ENCODE data around the gene IGSF23.

IGSF23 gene
- total RNA-seq, result 0 to 0.18 (median 0) reads per million in 4 experiments

DNA sequence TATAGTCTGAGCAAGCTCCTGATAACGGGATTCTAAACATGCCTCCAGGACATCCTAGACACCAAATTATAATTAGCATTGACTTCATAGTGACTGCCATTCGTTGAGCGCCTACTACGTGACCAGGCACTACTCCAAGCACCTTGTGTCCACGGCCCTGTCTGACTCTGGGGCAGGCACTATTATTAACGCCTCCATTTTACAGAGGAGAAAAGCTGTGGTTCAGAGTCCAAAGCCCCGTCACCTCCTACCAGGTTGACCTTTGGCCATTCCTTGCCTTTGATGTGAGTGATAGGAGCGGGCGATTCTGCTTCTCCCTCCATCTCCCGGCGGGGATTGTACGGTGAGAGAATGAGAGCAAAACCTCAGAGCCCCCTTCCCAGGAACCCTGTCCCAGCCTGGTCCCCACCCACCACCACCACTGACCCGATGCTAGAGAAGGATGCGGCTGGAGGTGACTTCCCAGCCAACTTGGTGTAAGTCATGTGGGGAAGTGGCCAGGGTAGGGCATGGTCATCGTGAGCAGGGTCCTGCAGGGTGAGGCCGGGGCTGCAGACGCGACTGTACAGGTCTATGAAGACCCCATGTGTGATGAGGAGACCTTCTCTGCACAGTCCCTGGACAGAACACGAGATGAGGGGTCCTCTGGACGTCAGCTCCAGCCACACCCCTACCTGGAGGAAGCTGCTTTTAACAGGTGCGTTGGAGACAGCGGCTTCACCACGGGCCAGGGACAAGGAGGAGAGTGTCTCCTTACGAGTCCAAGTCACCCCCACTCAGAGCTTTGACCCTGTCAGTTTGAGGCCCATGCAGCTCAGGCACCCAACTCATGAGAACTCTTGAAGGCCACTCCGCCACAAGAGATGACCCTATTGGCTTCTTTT is at the start of gene IGSF23:
Gene IGSF23 (plus strand): TSS at position 269 of the 884 bp plus-strand sequence. CDS start 83 bp downstream, at position 352.
- no peak for DNase-seq

- no peak for DNase-seq
Observed at GRCh38 chr19:44566984-44567383, 46.4 kb upstream of the IGSF23 start.

GRCh38 chr19:44567745-44568144 is 45.6 kb upstream of the IGSF23 start:
- DNase-seq, result no peak

DNA sequence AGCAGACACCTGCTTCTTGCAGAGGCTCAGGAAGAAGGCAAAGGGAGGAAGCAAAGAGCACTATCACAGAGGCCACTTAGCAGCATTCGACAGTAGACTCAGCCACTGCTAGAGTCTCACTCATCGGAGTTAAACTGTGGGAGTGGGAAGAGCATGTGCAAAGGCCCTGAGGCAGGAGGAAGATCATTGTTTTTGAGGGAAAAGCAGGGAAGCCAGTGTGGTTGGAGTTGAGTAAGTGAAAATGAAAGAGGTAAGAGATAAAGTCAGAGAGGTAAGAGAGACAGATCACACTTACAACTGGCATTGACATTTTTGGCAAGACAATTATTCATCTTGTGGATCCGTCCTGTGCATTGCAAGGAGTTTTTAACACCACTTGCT is 42.8 kb upstream of the IGSF23 start:
- DNase-seq, result no peak

DNA sequence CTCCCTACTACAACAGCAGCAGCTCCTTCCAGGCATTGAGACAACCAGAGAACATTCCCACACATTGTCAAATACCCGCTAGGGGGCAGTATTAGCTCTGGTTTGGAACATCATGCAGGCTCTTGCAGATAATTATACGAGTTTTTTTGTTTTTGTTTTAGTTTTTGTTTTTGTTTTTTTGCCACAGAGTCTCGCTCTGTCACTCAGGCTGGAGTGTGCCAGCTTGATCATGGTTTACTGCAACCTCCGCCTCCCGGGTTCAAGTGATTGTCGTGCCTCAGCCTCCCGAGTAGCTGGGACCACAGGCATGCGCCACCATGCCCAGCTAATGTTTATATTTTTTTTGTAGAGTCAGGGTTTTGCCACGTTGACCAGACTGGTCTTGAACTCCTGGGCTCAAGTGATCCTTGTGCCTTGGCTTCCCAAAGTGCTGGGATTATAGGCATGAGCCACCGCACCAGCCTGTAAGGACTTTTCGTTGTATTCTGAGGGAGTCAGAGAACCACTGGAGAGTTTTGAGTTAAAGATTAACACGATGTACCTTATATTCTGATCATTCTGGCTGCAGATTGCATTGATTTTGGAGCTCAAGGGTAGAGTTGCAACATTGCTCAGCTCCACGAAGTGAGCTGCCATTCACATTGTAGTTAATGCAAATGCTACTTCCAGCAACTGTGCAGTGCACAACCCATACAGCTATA is 42.2 kb upstream of the IGSF23 start:
- peak; percentile 12 for DNase-seq

DNA sequence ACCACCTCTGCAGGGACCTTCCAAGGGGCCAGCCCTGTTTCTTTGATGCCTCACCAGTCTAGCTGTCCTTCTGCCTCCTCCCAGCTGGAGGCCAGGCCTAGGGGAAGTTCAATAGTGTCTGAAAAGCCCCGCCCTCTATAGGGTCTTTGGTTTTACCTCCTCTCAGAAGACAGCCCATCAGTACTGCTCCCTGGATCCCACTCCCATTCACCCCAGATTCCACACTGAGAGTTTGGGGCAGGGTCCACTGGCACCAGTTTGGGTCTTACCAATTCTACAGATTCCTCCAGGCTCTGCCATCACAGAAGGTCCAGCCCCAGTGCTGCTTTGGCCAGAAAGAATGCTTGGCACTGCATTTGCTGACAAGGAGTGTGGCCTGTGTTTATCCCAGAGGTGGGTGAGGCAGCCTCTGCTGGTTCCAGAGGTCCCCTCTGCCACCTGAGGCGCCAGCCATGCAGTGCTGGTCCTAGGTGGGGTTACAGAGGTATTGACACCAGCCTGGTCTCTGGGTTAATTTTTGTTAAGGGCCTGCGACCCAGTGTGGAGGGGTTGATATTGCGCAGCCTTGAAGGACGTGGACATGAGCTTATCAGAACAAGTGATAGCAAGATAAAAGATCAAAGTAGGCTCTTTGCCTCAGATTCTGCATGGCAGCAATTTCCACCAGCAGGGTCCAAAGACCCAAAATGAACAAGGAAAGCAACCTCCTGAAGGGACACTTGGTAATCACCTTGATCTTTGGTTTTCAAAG is 41.4 kb upstream of the IGSF23 start:
- DNase-seq, result no peak

DNA sequence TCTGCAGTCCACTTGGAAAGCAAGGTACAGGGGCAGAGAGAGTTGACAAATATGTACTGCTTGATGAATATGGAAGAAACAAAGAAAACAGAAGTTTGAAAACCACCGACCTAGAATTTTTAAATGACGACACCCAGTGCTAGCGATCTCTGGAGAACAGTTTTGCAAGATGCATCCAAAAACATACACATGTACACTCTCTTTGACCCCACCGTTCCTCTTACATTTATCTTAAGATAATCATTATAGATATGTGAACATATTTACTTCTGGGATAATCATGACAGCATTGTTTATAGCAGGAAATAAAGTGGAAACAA is 40.8 kb upstream of the IGSF23 start:
- DNase-seq, result no peak

- DNase-seq, result no peak
Observed at GRCh38 chr19:44573183-44573582, 40.2 kb upstream of the IGSF23 start.

- no peak for DNase-seq
Observed at GRCh38 chr19:44573627-44574026, 39.7 kb upstream of the IGSF23 start.

DNA sequence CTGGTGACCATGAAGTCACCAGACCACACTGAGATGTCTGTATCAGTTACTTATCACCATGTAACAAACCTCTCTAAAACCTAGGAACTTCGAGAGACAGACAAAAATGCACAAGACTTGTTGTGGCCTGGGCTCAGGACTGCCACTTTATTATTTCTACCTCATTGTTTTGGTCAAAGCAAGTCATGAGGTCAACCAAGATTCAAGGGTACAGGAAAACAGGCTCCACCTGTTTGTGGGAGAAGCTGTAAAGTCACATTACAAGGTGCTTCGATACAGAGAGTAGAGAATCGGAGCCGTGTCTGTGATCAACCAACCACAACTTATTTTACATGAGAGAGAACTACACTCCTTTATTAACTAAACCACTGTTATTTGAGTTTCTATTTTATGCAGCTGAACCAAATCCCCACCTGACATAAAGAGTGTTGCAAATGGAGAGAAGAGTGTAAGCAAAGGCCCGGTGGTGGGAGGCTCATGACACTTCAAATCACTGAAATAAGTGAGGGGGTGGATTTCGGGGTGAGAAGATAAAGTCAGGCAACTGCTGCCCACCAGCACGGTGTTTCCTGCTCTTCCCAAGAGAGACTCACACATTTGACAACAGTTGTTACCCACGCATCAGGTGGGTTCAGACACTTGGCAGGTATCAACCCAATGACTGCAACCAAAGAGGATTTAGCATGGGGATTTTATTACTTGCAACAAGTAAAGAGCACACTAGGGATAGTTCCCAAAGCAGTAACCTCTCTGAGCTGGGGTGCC is 39.0 kb upstream of the IGSF23 start:
- no peak for DNase-seq

DNA sequence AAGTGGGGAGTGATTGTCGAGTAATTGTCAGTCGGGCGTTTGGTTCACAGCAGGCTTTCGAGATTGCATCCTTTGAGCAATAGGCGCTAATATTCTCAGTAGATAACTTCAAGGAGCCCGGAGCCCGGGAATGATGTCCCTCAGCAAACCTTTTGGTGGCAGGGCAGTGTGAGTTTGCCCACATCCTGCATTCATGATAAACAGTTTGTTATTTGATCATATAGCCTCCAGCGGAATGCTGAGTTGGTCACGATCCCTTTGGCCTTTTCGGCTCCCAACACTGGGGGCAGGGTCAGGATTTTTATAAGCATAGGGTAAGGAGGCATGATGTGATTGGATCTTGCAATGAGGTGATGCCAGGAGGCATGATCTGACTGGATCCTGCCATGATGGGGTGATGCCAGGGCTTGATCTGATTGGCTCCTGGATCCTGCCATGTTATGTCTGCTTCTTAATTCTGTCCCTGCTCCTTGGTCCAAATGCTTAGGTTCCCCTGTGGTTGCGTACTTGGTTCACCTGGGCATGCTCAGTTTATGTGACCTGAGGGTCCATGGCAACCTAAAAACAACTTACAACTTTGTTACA is 38.2 kb upstream of the IGSF23 start:
- DNase-seq, result no peak

DNA sequence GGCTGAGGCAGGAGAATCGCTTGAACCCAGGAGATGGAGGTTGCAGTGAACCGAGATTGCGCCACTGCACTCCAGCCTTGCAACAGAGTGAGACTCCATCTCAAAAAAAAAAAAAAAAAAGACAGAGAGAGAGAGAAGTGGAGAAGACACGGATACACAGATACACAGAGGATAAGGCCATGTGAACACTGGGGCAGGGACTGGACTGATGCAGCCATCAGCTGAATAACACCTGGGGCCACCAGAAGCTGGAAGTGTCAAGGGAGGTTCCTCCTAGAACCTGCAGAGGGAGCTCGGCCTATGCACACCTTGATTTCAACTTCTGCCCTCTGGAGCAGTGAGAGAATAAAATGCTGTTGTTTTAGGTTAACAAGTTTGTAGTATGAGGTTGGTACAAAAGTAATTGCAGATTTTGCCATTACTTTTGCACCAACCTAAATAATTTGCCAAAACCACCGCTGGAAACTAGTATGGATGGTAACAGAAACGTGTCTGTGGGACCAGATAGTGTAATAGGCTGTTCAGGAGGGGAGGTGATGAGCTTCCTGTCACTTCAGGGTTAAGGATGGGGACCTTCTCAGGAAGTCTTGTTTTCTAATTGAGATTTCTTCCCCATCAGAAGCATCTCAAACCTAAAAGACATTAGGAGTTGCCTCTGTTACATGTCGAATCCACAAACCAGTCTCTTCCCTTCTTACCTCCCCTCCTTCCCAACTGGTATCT is 36.4 kb upstream of the IGSF23 start:
- no peak for DNase-seq

DNA sequence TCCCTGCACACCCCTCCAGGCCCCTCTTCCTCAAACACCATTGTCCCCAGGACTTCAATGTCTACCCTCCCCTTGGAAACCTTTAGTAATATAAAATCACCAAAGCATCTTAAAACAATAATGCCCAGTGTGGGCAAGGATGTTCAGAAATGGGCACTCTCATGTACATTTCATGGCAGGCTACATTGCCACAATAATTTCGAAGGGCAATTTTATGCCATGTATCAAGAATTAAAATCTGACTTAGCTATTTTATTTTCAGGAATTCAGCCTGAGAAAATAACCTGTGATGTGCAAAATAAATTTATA is 35.8 kb upstream of the IGSF23 start:
- no peak for DNase-seq

DNA sequence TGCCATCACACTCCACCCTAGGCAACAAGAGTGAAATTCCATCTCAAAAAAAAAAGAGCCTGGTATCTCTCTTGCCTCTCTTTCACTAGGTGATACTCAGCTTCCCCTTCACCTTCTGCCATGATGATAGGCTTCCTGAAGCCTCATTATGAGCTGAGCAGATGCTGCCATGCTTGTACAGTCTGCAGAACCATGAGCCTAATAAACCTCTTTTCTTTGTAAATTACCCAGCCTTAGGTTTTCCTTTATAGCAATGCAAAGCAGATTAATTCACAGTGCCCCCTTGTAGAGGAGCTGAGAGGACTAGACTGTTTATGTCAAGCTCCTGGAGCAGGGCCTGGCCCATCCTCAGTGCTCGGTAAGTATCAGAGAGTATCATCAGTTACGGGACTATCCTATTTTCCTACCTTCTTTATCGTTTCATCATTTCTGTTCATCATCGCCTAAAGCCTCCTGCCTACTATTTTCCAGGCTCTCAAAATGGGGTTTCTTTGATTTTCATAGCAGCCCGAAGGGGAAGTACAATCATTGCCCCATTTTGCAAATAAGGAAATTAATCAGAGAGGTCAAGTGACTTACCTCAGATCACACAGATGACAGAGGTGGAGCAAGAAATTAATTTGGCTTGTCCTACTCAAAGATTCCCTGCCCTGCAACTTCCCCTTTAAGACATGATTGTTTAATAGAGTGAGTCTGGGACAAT is 33.5 kb upstream of the IGSF23 start:
- no peak for DNase-seq

- no peak for DNase-seq
Observed at GRCh38 chr19:44580366-44580895, 32.9 kb upstream of the IGSF23 start.

DNA sequence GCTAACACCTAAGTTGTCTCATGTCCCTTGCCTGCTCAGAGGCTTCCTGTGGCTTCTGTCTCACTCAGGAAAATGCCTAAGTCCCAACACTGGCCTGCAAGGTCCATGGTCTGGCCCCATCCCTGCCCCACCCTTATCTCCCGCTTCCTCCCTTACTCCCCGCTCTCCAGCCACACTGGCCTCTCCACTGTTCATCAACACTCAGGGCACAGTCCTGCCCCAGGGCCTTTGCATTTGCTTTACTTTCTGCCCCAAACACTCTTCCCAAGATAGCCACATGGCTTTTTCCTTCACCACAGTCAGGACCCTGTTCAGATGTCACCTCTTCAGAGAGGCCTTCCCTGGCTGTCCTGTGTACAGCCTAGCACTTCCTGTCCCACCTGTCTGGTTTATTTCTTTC is 32.1 kb upstream of the IGSF23 start:
- no peak for DNase-seq

DNA sequence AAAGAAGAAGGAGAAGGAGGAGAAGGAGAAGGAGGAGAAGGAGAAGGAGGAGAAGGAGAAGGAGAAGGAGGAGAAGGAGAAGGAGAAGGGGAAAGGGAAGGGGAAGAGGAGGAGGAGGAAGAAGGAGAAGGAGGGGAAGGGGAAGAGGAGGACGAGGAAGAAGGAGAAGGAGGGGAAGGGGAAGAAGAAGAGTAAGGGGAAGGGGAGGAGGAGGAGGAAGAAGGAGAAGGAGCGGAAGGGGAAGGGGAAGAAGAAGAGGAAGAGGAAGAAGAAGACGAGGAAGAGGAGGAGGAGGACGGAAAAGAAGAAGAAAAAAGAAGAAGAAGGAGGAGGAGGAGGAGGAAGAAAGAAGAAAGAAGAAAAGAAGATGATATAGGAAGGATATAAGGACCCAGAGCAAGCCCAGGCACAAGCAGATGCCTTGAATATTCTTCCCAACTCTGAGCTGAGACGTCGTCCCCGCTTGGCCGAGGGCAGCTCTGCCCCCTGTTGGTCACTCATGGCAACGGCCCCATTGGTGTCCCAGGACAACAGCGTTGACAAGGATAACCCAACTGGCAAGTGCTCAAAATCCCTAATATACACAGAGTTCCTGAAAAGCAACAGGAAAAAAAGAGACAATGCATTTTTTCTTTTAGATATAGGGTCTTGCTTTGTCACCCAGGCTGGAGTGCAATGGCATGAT is 30.6 kb upstream of the IGSF23 start:
- no peak for DNase-seq

DNA sequence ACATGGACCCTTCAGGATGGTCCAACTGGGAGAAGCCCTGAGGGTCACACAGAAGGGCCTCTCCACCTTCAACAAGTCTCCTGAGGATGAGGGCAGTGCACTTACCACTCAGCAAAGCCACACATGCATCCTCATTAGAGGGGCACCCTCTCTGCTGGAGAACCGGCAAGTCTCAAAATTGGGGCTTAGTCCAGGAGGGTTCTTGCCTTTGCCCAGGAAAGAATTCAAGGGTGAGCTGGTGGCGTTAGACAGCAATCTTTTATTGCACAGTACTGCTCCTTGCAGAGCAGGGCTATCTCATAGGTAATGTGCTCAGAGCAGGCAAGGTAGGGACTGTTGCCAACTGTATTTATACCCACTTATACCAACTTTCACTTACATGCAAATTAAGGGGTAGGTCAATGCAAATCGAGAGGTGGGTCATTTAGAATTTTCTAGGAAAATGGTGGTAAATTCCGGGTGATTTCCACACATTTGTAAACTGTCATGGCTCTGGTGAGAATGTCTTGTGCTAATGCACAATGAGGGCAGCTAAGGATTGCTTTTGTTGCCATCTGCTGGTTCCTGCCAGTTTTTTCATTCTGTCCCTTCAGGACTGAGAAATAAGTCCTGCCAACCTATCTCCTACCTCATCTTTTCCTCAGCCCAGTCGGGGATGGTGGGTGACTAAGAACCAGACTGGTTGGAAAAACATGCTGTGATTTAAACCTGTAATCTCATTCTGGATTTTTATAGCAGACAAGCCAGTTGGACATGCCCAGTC is 27.8 kb upstream of the IGSF23 start:
- no peak for DNase-seq

GRCh38 chr19:44587963-44588770 is 25.2 kb upstream of the IGSF23 start:
- no peak for DNase-seq

Data from effector CD8-positive, alpha-beta T cell (primary cell).